ENCODE measurements around the gene PRSS56. TPM values are rescaled to one million over a fixed set of nuclear protein-coding genes. Genes with fewer than 3 reads are reported as not detected.

The PRSS56 gene
- polyA plus RNA-seq, 1 donor (not counting 4 experiments of a cell fraction or from before 2014, with no cell fraction given): not detected

DNA sequence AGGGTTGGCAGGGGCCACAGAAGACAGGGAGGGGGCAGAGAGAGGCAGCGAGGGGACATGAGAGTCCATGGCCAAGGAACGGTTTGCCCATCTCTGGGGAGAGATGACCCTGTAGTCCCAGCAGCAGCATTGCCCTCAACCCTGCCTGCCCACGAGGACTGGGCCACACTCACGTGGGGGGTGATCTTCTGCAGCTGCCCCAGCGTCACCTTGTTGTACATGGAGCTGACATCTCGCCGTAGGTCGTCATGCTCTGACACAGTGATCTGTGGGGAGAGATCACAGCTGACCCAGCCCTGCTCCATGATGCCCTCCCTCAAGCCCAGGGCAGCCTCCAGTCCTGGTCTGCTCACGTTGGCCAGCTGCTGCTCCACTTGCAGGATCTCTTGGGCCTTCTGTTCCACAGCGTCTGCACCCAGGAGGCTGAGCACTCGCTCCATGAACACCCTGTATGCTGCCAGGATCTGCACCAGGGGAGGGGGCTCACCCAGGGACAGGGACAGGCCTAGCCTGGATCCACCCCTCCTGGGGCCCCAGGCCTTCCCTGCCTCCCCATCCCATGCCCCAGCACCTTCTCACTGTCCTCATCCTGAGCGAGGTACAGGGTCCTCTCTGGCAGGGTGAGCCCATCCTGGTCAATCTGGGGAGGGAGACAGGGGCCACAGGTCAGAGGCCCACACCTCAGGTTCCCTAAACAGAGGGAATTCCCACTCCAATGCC lies 35.4 kb upstream of the PRSS56 start:
- Histone ChIP-seq H3K9me1 (ENCODE audit: control insufficient read depth, extremely low read depth, insufficient read depth, low read length) (no peaks in the 10 kb centered on the region), H3K4me3 (ENCODE audit: control insufficient read depth in 2 of 3, extremely low read depth in 1 of 3, insufficient read depth in 2 of 3, low read depth in 1 of 3, low read length in 3 of 3) (no peak overlapping the region), H3K9me3 (ENCODE audit: control insufficient read depth, low read depth, low read length) (no peaks in the 10 kb centered on the region), H3K36me3 (ENCODE audit: control insufficient read depth in 2 of 2, extremely low read depth in 1 of 2, insufficient read depth in 2 of 2, low read length in 2 of 2) (no peaks in the 10 kb centered on the region), H3K27ac (ENCODE audit: control insufficient read depth, insufficient read depth, low read length) (no peak overlapping the region), H4K20me1 (ENCODE audit: control insufficient read depth, extremely low read depth, insufficient read depth, low read length) (no peaks in the 10 kb centered on the region), H3K4me1 (ENCODE audit: control insufficient read depth, extremely low read depth, insufficient read depth, low read length) (no peaks in the 10 kb centered on the region), H3K27me3 (ENCODE audit: control insufficient read depth, extremely low read depth, insufficient read depth, low read length) (peaks cover 57% of the 10 kb centered on the region), H3K4me2 (ENCODE audit: control insufficient read depth, extremely low read depth, insufficient read depth, low read depth, low read length) (no peak overlapping the region), H3K9ac (ENCODE audit: control insufficient read depth, extremely low read depth, insufficient read depth, low read length) (no peak overlapping the region), H3K79me2 (ENCODE audit: control insufficient read depth, insufficient read depth, low read length) (no peaks in the 10 kb centered on the region), H2AFZ (ENCODE audit: control insufficient read depth, low read length) (no peak overlapping the region)
- DNase-seq (ENCODE audit: low read depth, low spot score) (no peak), FAIRE-seq (no peak)
- TF ChIP-seq, protein P1, sequence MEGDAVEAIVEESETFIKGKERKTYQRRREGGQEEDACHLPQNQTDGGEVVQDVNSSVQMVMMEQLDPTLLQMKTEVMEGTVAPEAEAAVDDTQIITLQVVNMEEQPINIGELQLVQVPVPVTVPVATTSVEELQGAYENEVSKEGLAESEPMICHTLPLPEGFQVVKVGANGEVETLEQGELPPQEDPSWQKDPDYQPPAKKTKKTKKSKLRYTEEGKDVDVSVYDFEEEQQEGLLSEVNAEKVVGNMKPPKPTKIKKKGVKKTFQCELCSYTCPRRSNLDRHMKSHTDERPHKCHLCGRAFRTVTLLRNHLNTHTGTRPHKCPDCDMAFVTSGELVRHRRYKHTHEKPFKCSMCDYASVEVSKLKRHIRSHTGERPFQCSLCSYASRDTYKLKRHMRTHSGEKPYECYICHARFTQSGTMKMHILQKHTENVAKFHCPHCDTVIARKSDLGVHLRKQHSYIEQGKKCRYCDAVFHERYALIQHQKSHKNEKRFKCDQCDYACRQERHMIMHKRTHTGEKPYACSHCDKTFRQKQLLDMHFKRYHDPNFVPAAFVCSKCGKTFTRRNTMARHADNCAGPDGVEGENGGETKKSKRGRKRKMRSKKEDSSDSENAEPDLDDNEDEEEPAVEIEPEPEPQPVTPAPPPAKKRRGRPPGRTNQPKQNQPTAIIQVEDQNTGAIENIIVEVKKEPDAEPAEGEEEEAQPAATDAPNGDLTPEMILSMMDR (optimal IDR thresholded peaks at IDR 0.05 in 1 of 3, IDR thresholded peaks at IDR 0.05 in 1 of 3, conservative IDR thresholded peaks at IDR 0.05 in 1 of 3; ENCODE audit: extremely low read depth in 1 of 3, insufficient read depth in 2 of 3, low read length in 3 of 3): no peak
- no peak for TF ChIP-seq EZH2 (IDR thresholded peaks at IDR 0.05; ENCODE audit: low read length)
- dilution Hi-C loops (cut with MboI; ENCODE audit: extremely low pct_ligation_motif_present, low sequenced_read_pairs): no loop called here

DNA sequence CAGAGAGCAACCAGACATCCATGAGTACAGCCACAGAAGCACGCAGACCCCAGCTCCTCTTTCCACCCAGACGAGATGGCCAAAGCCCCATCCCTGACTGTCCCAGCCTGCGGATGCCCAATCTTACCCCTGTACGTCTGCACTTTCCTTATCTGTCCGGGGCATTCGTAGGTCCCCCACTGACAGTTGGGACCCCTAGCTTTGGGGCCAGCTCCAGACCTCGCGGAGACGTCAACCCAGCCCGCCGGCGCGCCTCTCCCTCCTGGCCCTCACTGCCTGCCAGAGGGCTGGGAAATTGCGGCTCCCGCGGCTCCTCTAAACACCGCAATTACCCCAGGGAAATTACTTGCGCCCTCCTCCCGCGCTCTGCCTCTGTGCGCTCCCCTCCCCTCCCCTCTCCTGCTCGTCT lies 34.8 kb upstream of the PRSS56 start:
- dilution Hi-C loops (cut with MboI; ENCODE audit: extremely low pct_ligation_motif_present, low sequenced_read_pairs): no loop called here
- no peak overlapping the region for H3K4me3 ChIP-seq (ENCODE audit: control insufficient read depth in 2 of 3, extremely low read depth in 1 of 3, insufficient read depth in 2 of 3, low read depth in 1 of 3, low read length in 3 of 3)

More for the DNA sequence above, 34.8 kb upstream of the PRSS56 start:
- Histone ChIP-seq H3K27ac (ENCODE audit: control insufficient read depth, insufficient read depth, low read length) (no peak overlapping the region), H3K4me1 (ENCODE audit: control insufficient read depth, extremely low read depth, insufficient read depth, low read length) (no peaks in the 10 kb centered on the region), H3K4me2 (ENCODE audit: control insufficient read depth, extremely low read depth, insufficient read depth, low read depth, low read length) (no peak overlapping the region), H3K9me1 (ENCODE audit: control insufficient read depth, extremely low read depth, insufficient read depth, low read length) (no peaks in the 10 kb centered on the region), H4K20me1 (ENCODE audit: control insufficient read depth, extremely low read depth, insufficient read depth, low read length) (no peaks in the 10 kb centered on the region), H3K9me3 (ENCODE audit: control insufficient read depth, low read depth, low read length) (no peaks in the 10 kb centered on the region), H3K36me3 (ENCODE audit: control insufficient read depth in 2 of 2, extremely low read depth in 1 of 2, insufficient read depth in 2 of 2, low read length in 2 of 2) (no peaks in the 10 kb centered on the region), H3K27me3 (ENCODE audit: control insufficient read depth, extremely low read depth, insufficient read depth, low read length) (peaks cover 57% of the 10 kb centered on the region), H3K9ac (ENCODE audit: control insufficient read depth, extremely low read depth, insufficient read depth, low read length) (no peak overlapping the region), H3K79me2 (ENCODE audit: control insufficient read depth, insufficient read depth, low read length) (no peaks in the 10 kb centered on the region), H2AFZ (ENCODE audit: control insufficient read depth, low read length) (no peak overlapping the region)
- TF ChIP-seq, protein P1 (optimal IDR thresholded peaks at IDR 0.05 in 1 of 3, IDR thresholded peaks at IDR 0.05 in 1 of 3, conservative IDR thresholded peaks at IDR 0.05 in 1 of 3; ENCODE audit: extremely low read depth in 1 of 3, insufficient read depth in 2 of 3, low read length in 3 of 3): no peak
- TF ChIP-seq EZH2 (IDR thresholded peaks at IDR 0.05; ENCODE audit: low read length): peak; percentile 10
- DNase-seq (ENCODE audit: low read depth, low spot score): no peak
- FAIRE-seq: no peak
